ENCODE measurements around the gene OGDH. TPM values are rescaled to one million over a fixed set of nuclear protein-coding genes. Genes with fewer than 3 reads are reported as not detected.
A peak's percentile ranks its signal among the peaks of the same experiment; 100 is the strongest.

The OGDH gene
- total RNA-seq, 1 donor = 99.7 TPM

- peak overlapping the region; percentile 82 for H3K4me3 ChIP-seq (ENCODE audit: low read depth, low read length)
- no peak for TF ChIP-seq CTCF (IDR thresholded peaks at IDR 0.05; ENCODE audit: insufficient read depth, low read depth, low read length)
- DNase-seq (ENCODE audit: low read depth) = no peak
These were observed 142.7 kb downstream of the OGDH start for GRCh38 chr7:44748948-44749731.

- DNase-seq (ENCODE audit: low read depth) = no peak
- TF ChIP-seq CTCF (IDR thresholded peaks at IDR 0.05; ENCODE audit: insufficient read depth, low read depth, low read length) = no peak
- peak overlapping the region; percentile 82 for H3K4me3 ChIP-seq (ENCODE audit: low read depth, low read length)
These were observed 143.6 kb downstream of the OGDH start for GRCh38 chr7:44749992-44750391.

GRCh38 chr7:44750424-44750823 is 144.0 kb downstream of the OGDH start:
- no peak for DNase-seq (ENCODE audit: low read depth)
- TF ChIP-seq CTCF (IDR thresholded peaks at IDR 0.05; ENCODE audit: insufficient read depth, low read depth, low read length) = no peak
- H3K4me3 ChIP-seq (ENCODE audit: low read depth, low read length) = no peak overlapping the region

- no peak for TF ChIP-seq CTCF (IDR thresholded peaks at IDR 0.05; ENCODE audit: insufficient read depth, low read depth, low read length)
- H3K4me3 ChIP-seq (ENCODE audit: low read depth, low read length) = no peak overlapping the region
- peak; percentile 24 for DNase-seq (ENCODE audit: low read depth)
These were observed 144.6 kb downstream of the OGDH start for GRCh38 chr7:44750921-44751571.

GRCh38 chr7:44752822-44753221 is 146.4 kb downstream of the OGDH start:
- H3K4me3 ChIP-seq (ENCODE audit: low read depth, low read length) = no peak overlapping the region
- no peak for TF ChIP-seq CTCF (IDR thresholded peaks at IDR 0.05; ENCODE audit: insufficient read depth, low read depth, low read length)
- no peak for DNase-seq (ENCODE audit: low read depth)

- H3K4me3 ChIP-seq (ENCODE audit: low read depth, low read length) = no peak overlapping the region
- TF ChIP-seq CTCF (IDR thresholded peaks at IDR 0.05; ENCODE audit: insufficient read depth, low read depth, low read length) = no peak
- no peak for DNase-seq (ENCODE audit: low read depth)
These were observed 148.6 kb downstream of the OGDH start for GRCh38 chr7:44754802-44755697.
